IMR-90 (cell line): ENCODE measurements around the gene TMEM218. TPM values are rescaled to one million over a fixed set of nuclear protein-coding genes. Genes with fewer than 3 reads are reported as not detected.

ENCODE experiments used
- ATAC-seq: fragments of 200-7000 bp; cut with Tn5 transposase; 2 replicates; pipeline ENCODE4 v1.9.1; 2020; ENCODE audit warnings: low read depth, mild to moderate bottlenecking, moderate library complexity
- BruUV-seq: library from RNA; stranded (reverse); fragments of 400-500 nt; replicated peaks from 2 replicates; lab custom pipeline; 2021; lab: Mats Ljungman, UMichigan
- CTCF ChIA-PET: fragments of 300-600 bp; formaldehyde crosslinking; extraction: SDS; loops from one replicate; lab custom pipeline; 2021; ENCODE audit warnings: antibody characterized with exemption; lab: Yijun Ruan, JAX
- POLR2A ChIA-PET: fragments of 300-600 bp; sonication (Branson Sonifier 250); formaldehyde crosslinking; loops from one replicate; lab custom pipeline; 2022; ENCODE audit warnings: antibody characterized with exemption; ENCODE audit not compliant: unreplicated experiment; lab: Charles Lee
- DNase-seq: peaks from one replicate; pipeline ENCODE4 v3.0.0; 2013
- H2AFZ ChIP-seq: replicated peaks from 2 replicates; pipeline ENCODE3; 2013; ENCODE audit warnings: low read length, mild to moderate bottlenecking; ENCODE audit not compliant: poor library complexity
- H2AK5ac ChIP-seq: 2 replicates; pipeline ENCODE4 v1.6.1; 2013; ENCODE audit warnings: low read depth, low read length, inconsistent platforms
- H2AK9ac ChIP-seq: replicated peaks from 2 replicates; pipeline ENCODE3; 2013; ENCODE audit warnings: mild to moderate bottlenecking, low read depth, low read length, moderate library complexity; ENCODE audit not compliant: poor library complexity
- H2BK120ac ChIP-seq: 2 replicates; pipeline ENCODE4 v1.6.1; 2013; ENCODE audit warnings: low read depth, low read length, inconsistent platforms
- H2BK15ac ChIP-seq: 3 replicates; pipeline ENCODE4 v1.6.1; 2013; ENCODE audit warnings: low read depth, low read length, inconsistent platforms
- H2BK20ac ChIP-seq: 2 replicates; pipeline ENCODE4 v1.6.1; 2013; ENCODE audit warnings: low read depth, mild to moderate bottlenecking, inconsistent platforms, low read length, moderate library complexity
- H2BK5ac ChIP-seq: 2 replicates; pipeline ENCODE4 v1.6.1; 2013; ENCODE audit warnings: mild to moderate bottlenecking, low read depth, low read length, inconsistent platforms; ENCODE audit not compliant: poor library complexity, severe bottlenecking
- H3K14ac ChIP-seq: replicated peaks from 2 replicates; pipeline ENCODE4 v1.6.1; 2013; ENCODE audit warnings: low read depth, low read length, inconsistent platforms
- H3K18ac ChIP-seq: 2 replicates; pipeline ENCODE4 v1.6.1; 2013; ENCODE audit warnings: low read depth, low read length, control low read depth
- H3K23ac ChIP-seq: 2 replicates; pipeline ENCODE4 v1.6.1; 2013; ENCODE audit warnings: low read depth, low read length, inconsistent platforms
- H3K27ac ChIP-seq: 2 replicates; pipeline ENCODE4 v1.5.1; 2013; ENCODE audit warnings: mild to moderate bottlenecking, control low read depth, low read length; ENCODE audit not compliant: insufficient read depth
- H3K27me3 ChIP-seq: 2 replicates; pipeline ENCODE4 v1.6.1; 2013; ENCODE audit warnings: low read length; ENCODE audit not compliant: control insufficient read depth, insufficient read depth
- H3K36me3 ChIP-seq: 2 replicates; pipeline ENCODE4 v1.6.1; 2013; ENCODE audit warnings: low read length, mixed read lengths; ENCODE audit not compliant: control insufficient read depth, insufficient read depth
- H3K4ac ChIP-seq: 2 replicates; pipeline ENCODE4 v1.6.1; 2013; ENCODE audit warnings: low read depth, low read length, inconsistent platforms
- H3K4me1 ChIP-seq: 2 replicates; pipeline ENCODE4 v1.6.1; 2013; ENCODE audit warnings: low read length, mixed read lengths; ENCODE audit not compliant: control insufficient read depth, insufficient read depth
- H3K4me2 ChIP-seq: 2 replicates; pipeline ENCODE4 v1.6.1; 2013; ENCODE audit warnings: low read depth, mild to moderate bottlenecking, control low read depth, low read length, moderate library complexity
- H3K4me3 ChIP-seq: 2 replicates; pipeline ENCODE4 v1.5.1; 2013; ENCODE audit warnings: low read depth, mild to moderate bottlenecking, control low read depth, low read length, moderate library complexity; ENCODE audit not compliant: insufficient read depth
- H3K56ac ChIP-seq: 2 replicates; pipeline ENCODE4 v1.6.1; 2013; ENCODE audit warnings: low read length, inconsistent platforms; ENCODE audit not compliant: insufficient read depth; ENCODE audit errors: extremely low read depth
- H3K79me1 ChIP-seq, 2 experiments: 2 replicates each; pipeline ENCODE4 v1.6.1; 2013; ENCODE audit warnings: low read length in 2 of 2, inconsistent platforms in 1 of 2, low read depth in 1 of 2
- H3K9ac ChIP-seq: 2 replicates; pipeline ENCODE4 v1.6.1; 2013; ENCODE audit warnings: low read depth, low read length, control low read depth
- H3K9me1 ChIP-seq: 2 replicates; pipeline ENCODE4 v1.6.1; 2013; ENCODE audit warnings: low read length, inconsistent platforms; ENCODE audit not compliant: insufficient read depth
- H3K9me3 ChIP-seq: 2 replicates; pipeline ENCODE4 v1.6.1; 2013; ENCODE audit warnings: low read length; ENCODE audit not compliant: control insufficient read depth, insufficient read depth
- H4K20me1 ChIP-seq: 2 replicates; pipeline ENCODE4 v1.6.1; 2013; ENCODE audit warnings: low read length, inconsistent platforms; ENCODE audit not compliant: insufficient read depth
- H4K5ac ChIP-seq: 2 replicates; pipeline ENCODE4 v1.6.1; 2013; ENCODE audit warnings: mild to moderate bottlenecking, low read depth, low read length, control low read depth
- H4K8ac ChIP-seq, 2 experiments: 2 replicates each; pipeline ENCODE4 v1.6.1; 2013; ENCODE audit warnings: low read depth in 2 of 2, low read length in 2 of 2, control low read depth in 1 of 2, inconsistent platforms in 1 of 2
- H4K91ac ChIP-seq: 2 replicates; pipeline ENCODE4 v1.6.1; 2013; ENCODE audit warnings: low read depth, low read length, inconsistent platforms; ENCODE audit not compliant: insufficient read depth
- BHLHE40 ChIP-seq: fragments of 150-350 bp; IDR thresholded peaks from 2 replicates; pipeline ENCODE4 v1.6.1; 2016; ENCODE audit warnings: mild to moderate bottlenecking, low read depth, low read length
- CEBPB ChIP-seq: IDR thresholded peaks from 2 replicates; pipeline ENCODE4 v1.6.1; 2012; ENCODE audit warnings: low read depth, low read length, improper control_type of control experiment
- FOS ChIP-seq: fragments of 150-350 bp; IDR thresholded peaks from 2 replicates; pipeline ENCODE4 v1.6.1; 2016; ENCODE audit warnings: low read depth, low read length
- MAFK ChIP-seq: IDR thresholded peaks from 2 replicates; pipeline ENCODE4 v1.6.1; 2012; ENCODE audit warnings: low read depth, low read length, improper control_type of control experiment
- MAZ ChIP-seq: IDR thresholded peaks from 2 replicates; pipeline ENCODE4 v1.6.1; 2012; ENCODE audit warnings: low read depth, mild to moderate bottlenecking, low read length, improper control_type of control experiment, moderate library complexity, borderline replicate concordance
- MXI1 ChIP-seq: IDR thresholded peaks from 2 replicates; pipeline ENCODE4 v1.6.1; 2012; ENCODE audit warnings: low read depth, mild to moderate bottlenecking, low read length, moderate library complexity, borderline replicate concordance
- NFE2L2 ChIP-seq: fragments of 150-350 bp; IDR thresholded peaks from 2 replicates; pipeline ENCODE4 v1.6.1; 2016; ENCODE audit warnings: low read depth, mild to moderate bottlenecking, low read length
- POLR2A ChIP-seq: IDR thresholded peaks from 2 replicates; pipeline ENCODE4 v1.6.1; 2012; ENCODE audit warnings: mild to moderate bottlenecking, low read depth, low read length
- RAD21 ChIP-seq: IDR thresholded peaks from 2 replicates; pipeline ENCODE4 v1.6.1; 2012; ENCODE audit warnings: low read length, improper control_type of control experiment
- RCOR1 ChIP-seq: IDR thresholded peaks from 2 replicates; pipeline ENCODE4 v1.6.1; 2012; ENCODE audit warnings: mild to moderate bottlenecking, low read length, improper control_type of control experiment; ENCODE audit not compliant: insufficient replicate concordance
- RFX5 ChIP-seq: IDR thresholded peaks from 2 replicates; pipeline ENCODE4 v1.8.0; 2012; ENCODE audit warnings: low read depth, mild to moderate bottlenecking, low read length, moderate library complexity
- SMC3 ChIP-seq: fragments of 150-350 bp; IDR thresholded peaks from 2 replicates; pipeline ENCODE4 v1.6.1; 2016; ENCODE audit warnings: low read depth, mild to moderate bottlenecking, antibody characterized with exemption, low read length, moderate library complexity
- WGBS, 2 experiments: methylation state at CpG; one replicate each; pipeline versions ENCODE4 v1.1.5 to v1.1.7; 2013; ENCODE audit warnings: missing lambda C conversion rate in 2 of 2; ENCODE audit not compliant: insufficient read length in 1 of 2; ENCODE audit errors: extremely low coverage in 2 of 2; 5-methylcytosine and 5-hydroxymethylcytosine counted together
- dilution Hi-C: fragments of 300-500 bp; cut with HindIII; formaldehyde crosslinking; loops from one replicate; pipeline ENCODE4 v1.14.3; 2018; ENCODE audit warnings: low sequenced_read_pairs; ENCODE audit not compliant: unreplicated experiment
- in situ Hi-C: fragments of 300-500 bp; cut with MboI; formaldehyde crosslinking; loops from 3 replicates; pipeline ENCODE4 v1.14.3; 2019; ENCODE audit warnings: low sequenced_read_pairs, inconsistent platforms, mixed read lengths
- intact Hi-C: fragments of 100-400 bp; cut with micrococcal nuclease; formaldehyde crosslinking; loops from 2 replicates; pipeline ENCODE4 v1.10.0; 2022
- polyA plus RNA-seq, 3 experiments: library from polyadenylated mRNA; depleted of rRNA; stranded (reverse); fragments of >200 nt; gene quantifications; 2 replicates each; pipeline ENCODE4 v1.2.3, GENCODE V29; 2012; ENCODE audit warnings: low replicate concordance in 1 of 3
- total RNA-seq: library from RNA; depleted of rRNA; stranded (reverse); fragments of >200 nt; gene quantifications from 2 replicates; pipeline ENCODE4 v1.2.3, GENCODE V29; 2012
- TF ChIP-seq, protein P1 (sequence below): fragments of 150-350 bp; IDR thresholded peaks from 2 replicates; pipeline ENCODE4 v1.6.1; 2017; ENCODE audit warnings: mild to moderate bottlenecking, antibody characterized with exemption, low read length, low read depth
- TF ChIP-seq, protein P2 (sequence below): fragments of 150-350 bp; IDR thresholded peaks from 2 replicates; pipeline ENCODE4 v1.6.1; 2016; ENCODE audit warnings: low read depth, mild to moderate bottlenecking, low read length, moderate library complexity, borderline replicate concordance
- TF ChIP-seq, protein P3 (sequence below): conservative IDR thresholded peaks from 2 replicates; pipeline ENCODE4 v1.5.1; 2012; ENCODE audit warnings: mild to moderate bottlenecking, low read depth, low read length, improper control_type of control experiment

TMEM218 gene
- total and polyA plus RNA-seq, 2 of the 4 experiments (the other 2 are of a cell fraction) = 19.4 to 23.0 TPM

DNA sequence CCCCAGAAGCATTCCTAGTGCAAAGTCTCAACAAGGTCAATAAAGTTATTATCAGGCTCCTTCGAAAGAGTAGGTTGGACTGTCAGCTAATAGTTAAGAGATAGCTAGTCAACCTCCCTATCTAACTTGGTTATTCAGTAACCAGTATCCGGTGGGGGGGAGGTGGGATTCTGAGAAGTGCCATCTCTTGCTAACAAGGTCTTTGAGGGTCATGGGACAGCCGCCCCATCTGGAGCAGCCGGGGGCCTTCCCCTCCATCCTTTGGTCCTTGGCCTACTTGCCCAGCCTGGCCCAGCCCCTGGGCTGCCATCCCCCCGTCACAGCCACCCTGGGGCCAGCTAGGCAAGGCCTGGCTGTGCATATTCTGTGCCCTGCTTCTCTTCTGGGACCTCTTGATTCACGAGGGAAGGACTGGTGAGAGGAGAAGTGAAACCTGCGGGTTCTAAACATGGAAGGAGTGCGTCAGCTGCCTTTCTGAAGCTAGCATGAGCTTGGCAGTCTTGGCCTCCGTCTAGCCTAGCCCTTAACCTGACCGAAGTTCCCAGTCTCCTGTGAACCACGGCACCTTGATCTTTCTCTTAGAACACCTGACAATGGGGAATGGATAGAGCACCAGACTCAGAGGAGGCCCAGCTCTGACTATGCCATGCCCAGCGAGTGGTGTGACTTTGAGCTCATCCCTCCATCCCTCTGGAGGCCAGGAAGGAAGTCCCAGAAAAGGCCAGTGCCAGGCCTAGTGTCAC, 39.0 kb downstream of the TMEM218 start:
- no peak overlapping the region for H3K4ac ChIP-seq
- no peak overlapping the region for H3K56ac ChIP-seq
- H3K9me3 ChIP-seq = no peaks in the 10 kb centered on the region
- no peak overlapping the region for H3K14ac ChIP-seq
- H3K9me1 ChIP-seq = peaks cover 20% of the 10 kb centered on the region
- no TSS peak for BruUV-seq
- no peak overlapping the region for H2AFZ ChIP-seq
- ChIA-PET CTCF (interaction anchor here (0.7 kb wide), 1 partner anchor 39 kb away, joined by 3 read pairs; no protein-coding TSS in a partner anchor), POLR2A (no interaction called here)
- H4K91ac ChIP-seq = no peak overlapping the region
- no peak overlapping the region for H2AK5ac ChIP-seq
- no peak overlapping the region for H3K18ac ChIP-seq
- H3K36me3 ChIP-seq = no peaks in the 10 kb centered on the region
- WGBS, 2 experiments = 91% methylated on average over 5 of the region's 12 CpGs; no CpG with 5 or more reads in 1 of the 2 experiments
- H3K27ac ChIP-seq = no peak overlapping the region
- DNase-seq = no peak
- H3K4me1 ChIP-seq = peaks cover 15% of the 10 kb centered on the region
- no peak for ATAC-seq
- intact Hi-C loops (no loop called here), dilution Hi-C loops (no loop called here), in situ Hi-C loops (no loop called here)
- no peaks in the 10 kb centered on the region for H3K79me1 ChIP-seq
- H3K4me2 ChIP-seq = no peak overlapping the region
- no peaks in the 10 kb centered on the region; the same call in 1 of the 2 replicates for H3K27me3 ChIP-seq
- H4K5ac ChIP-seq = no peak overlapping the region
- H4K8ac ChIP-seq = no peak overlapping the region
- no peak overlapping the region for H2AK9ac ChIP-seq
- H4K20me1 ChIP-seq = no peaks in the 10 kb centered on the region
- H2BK5ac ChIP-seq = no peak overlapping the region
- H2BK20ac ChIP-seq = no peak overlapping the region; the same call in 1 of the 2 replicates
- H3K4me3 ChIP-seq = no peak overlapping the region
- H3K23ac ChIP-seq = no peak overlapping the region
- H3K9ac ChIP-seq = no peak overlapping the region
- no peak overlapping the region for H2BK15ac ChIP-seq
- H2BK120ac ChIP-seq = no peak overlapping the region
- no peak for TF ChIP-seq RAD21
- no peak for TF ChIP-seq BHLHE40
- no peak for TF ChIP-seq CEBPB
- TF ChIP-seq, protein P1, sequence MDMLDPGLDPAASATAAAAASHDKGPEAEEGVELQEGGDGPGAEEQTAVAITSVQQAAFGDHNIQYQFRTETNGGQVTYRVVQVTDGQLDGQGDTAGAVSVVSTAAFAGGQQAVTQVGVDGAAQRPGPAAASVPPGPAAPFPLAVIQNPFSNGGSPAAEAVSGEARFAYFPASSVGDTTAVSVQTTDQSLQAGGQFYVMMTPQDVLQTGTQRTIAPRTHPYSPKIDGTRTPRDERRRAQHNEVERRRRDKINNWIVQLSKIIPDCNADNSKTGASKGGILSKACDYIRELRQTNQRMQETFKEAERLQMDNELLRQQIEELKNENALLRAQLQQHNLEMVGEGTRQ = no peak
- no peak for TF ChIP-seq MAZ
- no peak for TF ChIP-seq MXI1
- TF ChIP-seq, protein P2, sequence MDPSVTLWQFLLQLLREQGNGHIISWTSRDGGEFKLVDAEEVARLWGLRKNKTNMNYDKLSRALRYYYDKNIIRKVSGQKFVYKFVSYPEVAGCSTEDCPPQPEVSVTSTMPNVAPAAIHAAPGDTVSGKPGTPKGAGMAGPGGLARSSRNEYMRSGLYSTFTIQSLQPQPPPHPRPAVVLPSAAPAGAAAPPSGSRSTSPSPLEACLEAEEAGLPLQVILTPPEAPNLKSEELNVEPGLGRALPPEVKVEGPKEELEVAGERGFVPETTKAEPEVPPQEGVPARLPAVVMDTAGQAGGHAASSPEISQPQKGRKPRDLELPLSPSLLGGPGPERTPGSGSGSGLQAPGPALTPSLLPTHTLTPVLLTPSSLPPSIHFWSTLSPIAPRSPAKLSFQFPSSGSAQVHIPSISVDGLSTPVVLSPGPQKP = no peak
- no peak for TF ChIP-seq SMC3
- no peak for TF ChIP-seq RFX5
- no peak for TF ChIP-seq MAFK
- TF ChIP-seq NFE2L2 = no peak
- TF ChIP-seq, protein P3, sequence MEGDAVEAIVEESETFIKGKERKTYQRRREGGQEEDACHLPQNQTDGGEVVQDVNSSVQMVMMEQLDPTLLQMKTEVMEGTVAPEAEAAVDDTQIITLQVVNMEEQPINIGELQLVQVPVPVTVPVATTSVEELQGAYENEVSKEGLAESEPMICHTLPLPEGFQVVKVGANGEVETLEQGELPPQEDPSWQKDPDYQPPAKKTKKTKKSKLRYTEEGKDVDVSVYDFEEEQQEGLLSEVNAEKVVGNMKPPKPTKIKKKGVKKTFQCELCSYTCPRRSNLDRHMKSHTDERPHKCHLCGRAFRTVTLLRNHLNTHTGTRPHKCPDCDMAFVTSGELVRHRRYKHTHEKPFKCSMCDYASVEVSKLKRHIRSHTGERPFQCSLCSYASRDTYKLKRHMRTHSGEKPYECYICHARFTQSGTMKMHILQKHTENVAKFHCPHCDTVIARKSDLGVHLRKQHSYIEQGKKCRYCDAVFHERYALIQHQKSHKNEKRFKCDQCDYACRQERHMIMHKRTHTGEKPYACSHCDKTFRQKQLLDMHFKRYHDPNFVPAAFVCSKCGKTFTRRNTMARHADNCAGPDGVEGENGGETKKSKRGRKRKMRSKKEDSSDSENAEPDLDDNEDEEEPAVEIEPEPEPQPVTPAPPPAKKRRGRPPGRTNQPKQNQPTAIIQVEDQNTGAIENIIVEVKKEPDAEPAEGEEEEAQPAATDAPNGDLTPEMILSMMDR = no peak
- TF ChIP-seq RCOR1 = no peak
- TF ChIP-seq FOS = no peak
- no peak for TF ChIP-seq POLR2A
